Esophagus muscularis mucosa (tissue), 4 donors: ENCODE results near the gene ISG20L2.

ENCODE experiments used
- EP300 ChIP-seq: sonication (generic); formaldehyde crosslinking; IDR thresholded peaks from one replicate; pipeline ENCODE4 v1.6.1; 2017; ENCODE audit warnings: antibody characterized with exemption
- POLR2A ChIP-seq: fragments of 450-650 bp; IDR thresholded peaks from one replicate; pipeline ENCODE4 v1.6.1; 2017; ENCODE audit warnings: antibody characterized with exemption, moderate library complexity, mild to moderate bottlenecking, low read depth
- POLR2AphosphoS5 ChIP-seq, 2 donors: sonication (generic); formaldehyde crosslinking; IDR thresholded peaks; one replicate each; pipeline ENCODE4 v1.6.1; 2017; ENCODE audit warnings: antibody characterized with exemption in 2 of 2
- TF ChIP-seq, protein P1 (sequence below), 3 experiments: fragments of 200-600 bp in 2 of 3; fragments of 450-650 bp in 1 of 3; sonication (generic) in 2 of 3; IDR thresholded peaks; one replicate each; pipeline ENCODE4 v1.5.1; 2017 to 2019; ENCODE audit warnings: antibody characterized with exemption in 3 of 3, mild to moderate bottlenecking in 2 of 3, moderate library complexity in 1 of 3

- TF ChIP-seq, protein P1, sequence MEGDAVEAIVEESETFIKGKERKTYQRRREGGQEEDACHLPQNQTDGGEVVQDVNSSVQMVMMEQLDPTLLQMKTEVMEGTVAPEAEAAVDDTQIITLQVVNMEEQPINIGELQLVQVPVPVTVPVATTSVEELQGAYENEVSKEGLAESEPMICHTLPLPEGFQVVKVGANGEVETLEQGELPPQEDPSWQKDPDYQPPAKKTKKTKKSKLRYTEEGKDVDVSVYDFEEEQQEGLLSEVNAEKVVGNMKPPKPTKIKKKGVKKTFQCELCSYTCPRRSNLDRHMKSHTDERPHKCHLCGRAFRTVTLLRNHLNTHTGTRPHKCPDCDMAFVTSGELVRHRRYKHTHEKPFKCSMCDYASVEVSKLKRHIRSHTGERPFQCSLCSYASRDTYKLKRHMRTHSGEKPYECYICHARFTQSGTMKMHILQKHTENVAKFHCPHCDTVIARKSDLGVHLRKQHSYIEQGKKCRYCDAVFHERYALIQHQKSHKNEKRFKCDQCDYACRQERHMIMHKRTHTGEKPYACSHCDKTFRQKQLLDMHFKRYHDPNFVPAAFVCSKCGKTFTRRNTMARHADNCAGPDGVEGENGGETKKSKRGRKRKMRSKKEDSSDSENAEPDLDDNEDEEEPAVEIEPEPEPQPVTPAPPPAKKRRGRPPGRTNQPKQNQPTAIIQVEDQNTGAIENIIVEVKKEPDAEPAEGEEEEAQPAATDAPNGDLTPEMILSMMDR (IDR thresholded peaks at IDR 0.05), result no peak
- TF ChIP-seq POLR2AphosphoS5 (IDR thresholded peaks at IDR 0.05), result no peak
- TF ChIP-seq POLR2A, result no peak
- TF ChIP-seq EP300, result no peak
Observed at GRCh38 chr1:156711011-156711817, 17.4 kb downstream of the ISG20L2 start.
